ENCODE measurements around the gene GAS2L1. TPM values are rescaled to one million over a fixed set of nuclear protein-coding genes. Genes with fewer than 3 reads are reported as not detected.

The GAS2L1 gene
- total RNA-seq, 1 donor from 2014 or later, result 21.6 TPM

- H3K27ac Mint-ChIP-seq (ENCODE audit: unreplicated experiment), result peak overlapping the region; percentile 2
- TF ChIP-seq CTCF (IDR thresholded peaks at IDR 0.05), result no peak
- H3K36me3 Mint-ChIP-seq (ENCODE audit: unreplicated experiment), result peaks cover 70% of the 10 kb centered on the region
- H3K4me1 Mint-ChIP-seq (ENCODE audit: unreplicated experiment), result peaks cover 22% of the 10 kb centered on the region
- H3K27me3 Mint-ChIP-seq (ENCODE audit: unreplicated experiment), result no peaks in the 10 kb centered on the region
- no peak overlapping the region for H3K4me3 Mint-ChIP-seq (ENCODE audit: unreplicated experiment)
- no peaks in the 10 kb centered on the region for H3K9me3 Mint-ChIP-seq (ENCODE audit: unreplicated experiment)
- no peak for DNase-seq (ENCODE audit: extremely low spot score, unreplicated experiment)
Measured at GRCh38 chr22:29275819-29276565, 30.5 kb upstream of the GAS2L1 start.

- H3K4me3 Mint-ChIP-seq (ENCODE audit: unreplicated experiment), result no peak overlapping the region
- peaks cover 8% of the 10 kb centered on the region for H3K4me1 Mint-ChIP-seq (ENCODE audit: unreplicated experiment)
Measured at GRCh38 chr22:29277927-29278326, 28.5 kb upstream of the GAS2L1 start.

GRCh38 chr22:29284196-29284595 is 22.3 kb upstream of the GAS2L1 start:
- no peak for DNase-seq (ENCODE audit: extremely low spot score, unreplicated experiment)
- Mint-ChIP-seq H3K27ac (ENCODE audit: unreplicated experiment) (no peak overlapping the region), H3K9me3 (ENCODE audit: unreplicated experiment) (no peaks in the 10 kb centered on the region), H3K36me3 (ENCODE audit: unreplicated experiment) (peaks cover 62% of the 10 kb centered on the region), H3K27me3 (ENCODE audit: unreplicated experiment) (no peaks in the 10 kb centered on the region), H3K4me3 (ENCODE audit: unreplicated experiment) (no peak overlapping the region), H3K4me1 (ENCODE audit: unreplicated experiment) (no peaks in the 10 kb centered on the region)
- no peak for TF ChIP-seq CTCF (IDR thresholded peaks at IDR 0.05)

More at GRCh38 chr22:29277927-29278326, 28.5 kb upstream of the GAS2L1 start:
- H3K27me3 Mint-ChIP-seq (ENCODE audit: unreplicated experiment), result no peaks in the 10 kb centered on the region
- peaks cover 73% of the 10 kb centered on the region for H3K36me3 Mint-ChIP-seq (ENCODE audit: unreplicated experiment)
- H3K27ac Mint-ChIP-seq (ENCODE audit: unreplicated experiment), result no peak overlapping the region
- no peak for DNase-seq (ENCODE audit: extremely low spot score, unreplicated experiment)
- no peaks in the 10 kb centered on the region for H3K9me3 Mint-ChIP-seq (ENCODE audit: unreplicated experiment)
- no peak for TF ChIP-seq CTCF (IDR thresholded peaks at IDR 0.05)

- H3K36me3 Mint-ChIP-seq (ENCODE audit: unreplicated experiment), result peaks cover 72% of the 10 kb centered on the region
- H3K4me1 Mint-ChIP-seq (ENCODE audit: unreplicated experiment), result no peaks in the 10 kb centered on the region
- H3K9me3 Mint-ChIP-seq (ENCODE audit: unreplicated experiment), result no peaks in the 10 kb centered on the region
- H3K27me3 Mint-ChIP-seq (ENCODE audit: unreplicated experiment), result no peaks in the 10 kb centered on the region
- no peak overlapping the region for H3K4me3 Mint-ChIP-seq (ENCODE audit: unreplicated experiment)
- DNase-seq (ENCODE audit: extremely low spot score, unreplicated experiment), result no peak
- no peak overlapping the region for H3K27ac Mint-ChIP-seq (ENCODE audit: unreplicated experiment)
- TF ChIP-seq CTCF (IDR thresholded peaks at IDR 0.05), result no peak
Measured at GRCh38 chr22:29288837-29289236, 17.6 kb upstream of the GAS2L1 start.

GRCh38 chr22:29290061-29290460 is 16.4 kb upstream of the GAS2L1 start:
- TF ChIP-seq CTCF (IDR thresholded peaks at IDR 0.05), result no peak
- no peaks in the 10 kb centered on the region for H3K27me3 Mint-ChIP-seq (ENCODE audit: unreplicated experiment)
- H3K27ac Mint-ChIP-seq (ENCODE audit: unreplicated experiment), result no peak overlapping the region

More at GRCh38 chr22:29290061-29290460, 16.4 kb upstream of the GAS2L1 start:
- no peak overlapping the region for H3K4me3 Mint-ChIP-seq (ENCODE audit: unreplicated experiment)
- peaks cover 73% of the 10 kb centered on the region for H3K36me3 Mint-ChIP-seq (ENCODE audit: unreplicated experiment)
- no peak for DNase-seq (ENCODE audit: extremely low spot score, unreplicated experiment)
- H3K9me3 Mint-ChIP-seq (ENCODE audit: unreplicated experiment), result no peaks in the 10 kb centered on the region
- H3K4me1 Mint-ChIP-seq (ENCODE audit: unreplicated experiment), result no peaks in the 10 kb centered on the region
